Progenitor cell of endocrine pancreas (in vitro differentiated cells): ENCODE data around the gene PPM1A. TPM values are rescaled to one million over a fixed set of nuclear protein-coding genes. Genes with fewer than 3 reads are reported as not detected.

Experiments
- DNase-seq: peaks from one replicate; pipeline ENCODE4 v3.0.0; 2021; ENCODE audit warnings: low spot score; ENCODE audit not compliant: unreplicated experiment
- H3K27ac Mint-ChIP-seq: 2 replicates; pipeline ENCODE4 v1.8.0; 2021; ENCODE audit warnings: mild to moderate bottlenecking, moderate library complexity, mixed read lengths
- H3K27me3 Mint-ChIP-seq: 2 replicates; pipeline ENCODE4 v1.8.0; 2021; ENCODE audit warnings: mixed read lengths
- H3K36me3 Mint-ChIP-seq: 2 replicates; pipeline ENCODE4 v1.8.0; 2022; ENCODE audit warnings: mixed read lengths; ENCODE audit not compliant: insufficient read depth
- H3K4me1 Mint-ChIP-seq: 2 replicates; pipeline ENCODE4 v1.8.0; 2021; ENCODE audit warnings: low read depth, mixed read lengths
- H3K4me3 Mint-ChIP-seq: 2 replicates; pipeline ENCODE4 v1.8.0; 2021; ENCODE audit warnings: low read depth, mild to moderate bottlenecking, moderate library complexity, mixed read lengths
- H3K9me3 Mint-ChIP-seq: 2 replicates; pipeline ENCODE4 v1.8.0; 2021; ENCODE audit warnings: low read depth, mixed read lengths
- CTCF ChIP-seq: fragments of 200-600 bp; sonication (generic); IDR thresholded peaks from one replicate; pipeline ENCODE4 v1.5.0; 2021; ENCODE audit warnings: antibody characterized with exemption, mild to moderate bottlenecking; ENCODE audit not compliant: unreplicated experiment
- total RNA-seq: library from RNA; stranded (reverse); gene quantifications from 2 replicates; pipeline ENCODE4 v1.2.1, GENCODE V29; 2021

The PPM1A gene
- total RNA-seq, 1 donor from 2014 or later: 43.1 TPM

- no peak for TF ChIP-seq CTCF
- Mint-ChIP-seq H3K27me3 (peaks cover 44% of the 10 kb centered on the region), H3K9me3 (no peaks in the 10 kb centered on the region), H3K4me3 (no peak overlapping the region), H3K27ac (no peak overlapping the region), H3K4me1 (peaks cover 8% of the 10 kb centered on the region), H3K36me3 (no peaks in the 10 kb centered on the region)
- no peak for DNase-seq
These were observed 77.3 kb downstream of the PPM1A start for GRCh38 chr14:60326274-60326673.

- peak; percentile 21 for DNase-seq
- peak overlapping the region; percentile 82 for H3K4me3 Mint-ChIP-seq
- H3K9me3 Mint-ChIP-seq: no peaks in the 10 kb centered on the region
- peak; percentile 31 for TF ChIP-seq CTCF
- peaks cover 42% of the 10 kb centered on the region for H3K27me3 Mint-ChIP-seq
- peaks cover 12% of the 10 kb centered on the region for H3K4me1 Mint-ChIP-seq
- peak overlapping the region; percentile 19 for H3K27ac Mint-ChIP-seq
- H3K36me3 Mint-ChIP-seq: no peaks in the 10 kb centered on the region
These were observed 78.7 kb downstream of the PPM1A start for GRCh38 chr14:60327447-60328331.

GRCh38 chr14:60328583-60328982, 79.6 kb downstream of the PPM1A start:
- H3K36me3 Mint-ChIP-seq: no peaks in the 10 kb centered on the region
- no peak for DNase-seq
- peaks cover 49% of the 10 kb centered on the region for H3K27me3 Mint-ChIP-seq
- H3K4me3 Mint-ChIP-seq: peak overlapping the region; percentile 60
- peak overlapping the region; percentile 60 for H3K27ac Mint-ChIP-seq
- TF ChIP-seq CTCF: peak; percentile 47
- no peaks in the 10 kb centered on the region for H3K9me3 Mint-ChIP-seq
- peaks cover 12% of the 10 kb centered on the region for H3K4me1 Mint-ChIP-seq

GRCh38 chr14:60329274-60329673, 80.3 kb downstream of the PPM1A start:
- H3K4me1 Mint-ChIP-seq: peaks cover 12% of the 10 kb centered on the region
- no peak for DNase-seq
- no peak for TF ChIP-seq CTCF
- H3K36me3 Mint-ChIP-seq: no peaks in the 10 kb centered on the region
- peaks cover 50% of the 10 kb centered on the region for H3K27me3 Mint-ChIP-seq
- H3K27ac Mint-ChIP-seq: no peak overlapping the region
- no peak overlapping the region for H3K4me3 Mint-ChIP-seq
- no peaks in the 10 kb centered on the region for H3K9me3 Mint-ChIP-seq

- DNase-seq: peak; percentile 80
- Mint-ChIP-seq H3K27me3 (peaks cover 44% of the 10 kb centered on the region), H3K9me3 (no peaks in the 10 kb centered on the region), H3K36me3 (no peaks in the 10 kb centered on the region), H3K4me3 (peak overlapping the region; percentile 85), H3K4me1 (peaks cover 12% of the 10 kb centered on the region), H3K27ac (peak overlapping the region; percentile 63)
- TF ChIP-seq CTCF: peak; percentile 96
These were observed 82.4 kb downstream of the PPM1A start for GRCh38 chr14:60331201-60332045.
